Effector memory CD4-positive, alpha-beta T cell (primary cell): Measurements from ENCODE around the gene ZMYM2.

Experiments
- DNase-seq, 3 donors: peaks; one replicate each; pipeline ENCODE4 v3.0.0-alpha.2; 2020
- H3K27ac ChIP-seq: 2 replicates; pipeline ENCODE4 v1.7.0; 2013; ENCODE audit warnings: mild to moderate bottlenecking, low read length, moderate library complexity; ENCODE audit not compliant: insufficient read depth, poor library complexity, severe bottlenecking
- H3K27me3 ChIP-seq: replicated peaks from 2 replicates; pipeline ENCODE4 v1.7.0; 2013; ENCODE audit warnings: mild to moderate bottlenecking, low read length; ENCODE audit not compliant: insufficient read depth, control insufficient read depth, poor library complexity, severe bottlenecking
- H3K36me3 ChIP-seq: 2 replicates; pipeline ENCODE4 v1.7.0; 2013; ENCODE audit warnings: mild to moderate bottlenecking, low read length, moderate library complexity; ENCODE audit not compliant: control insufficient read depth, insufficient read depth
- H3K4me1 ChIP-seq: 2 replicates; pipeline ENCODE4 v1.7.0; 2013; ENCODE audit warnings: low read length, mild to moderate bottlenecking; ENCODE audit not compliant: control insufficient read depth, insufficient read depth, poor library complexity, severe bottlenecking
- H3K4me3 ChIP-seq: 2 replicates; pipeline ENCODE4 v1.7.0; 2013; ENCODE audit warnings: low read length, low read depth, mild to moderate bottlenecking; ENCODE audit not compliant: insufficient read depth, poor library complexity, severe bottlenecking
- H3K9me3 ChIP-seq: 2 replicates; pipeline ENCODE4 v1.7.0; 2013; ENCODE audit warnings: mild to moderate bottlenecking, low read length, moderate library complexity; ENCODE audit not compliant: control insufficient read depth

ZMYM2 gene

DNA sequence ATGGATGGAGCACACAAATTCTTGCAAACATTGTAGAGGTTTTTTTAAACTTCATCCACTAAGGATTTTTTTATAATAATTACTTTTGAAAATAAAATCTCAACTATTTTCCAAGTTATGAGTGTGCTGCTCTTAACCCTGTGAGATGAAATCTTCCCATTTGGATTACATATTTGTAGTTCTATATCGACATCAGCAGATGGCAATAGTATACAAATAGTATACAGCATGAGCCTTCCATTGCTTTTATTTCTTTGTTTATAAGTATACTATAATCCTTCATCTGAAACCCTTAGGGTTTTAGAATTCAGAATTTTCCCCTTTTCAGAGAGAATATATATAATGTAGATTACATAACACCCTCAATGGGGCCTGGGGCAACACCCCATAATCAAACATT, 131.8 kb downstream of the ZMYM2 start:
- Histone ChIP-seq H3K27me3 (no peaks in the 10 kb centered on the region), H3K36me3 (peaks cover 6% of the 10 kb centered on the region), H3K9me3 (no peaks in the 10 kb centered on the region), H3K27ac (no peak overlapping the region), H3K4me3 (no peak overlapping the region), H3K4me1 (no peaks in the 10 kb centered on the region)
- no peak for DNase-seq

DNA sequence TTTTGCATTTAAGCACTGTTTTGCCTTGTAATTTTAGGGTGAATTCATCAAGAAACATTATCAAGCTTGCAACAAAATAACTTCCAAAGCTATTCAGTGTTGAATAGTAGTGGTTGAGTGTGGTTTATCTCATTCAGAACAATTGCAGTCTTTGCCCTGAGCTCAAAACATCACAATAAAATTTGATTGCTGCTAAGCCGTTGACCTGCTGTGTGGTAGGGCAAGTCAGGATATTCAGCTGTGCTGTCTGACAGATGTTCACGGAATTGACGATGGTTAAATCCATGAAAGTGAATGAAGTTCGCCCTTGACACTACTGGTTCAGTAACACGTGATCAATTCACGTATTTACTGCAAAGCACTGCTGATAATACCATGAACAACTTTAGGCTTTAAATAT, 135.4 kb downstream of the ZMYM2 start:
- Histone ChIP-seq H3K27me3 (peaks cover 3% of the 10 kb centered on the region), H3K36me3 (no peaks in the 10 kb centered on the region), H3K9me3 (no peaks in the 10 kb centered on the region), H3K27ac (no peak overlapping the region), H3K4me1 (no peaks in the 10 kb centered on the region), H3K4me3 (no peak overlapping the region)
- DNase-seq, result no peak

DNA sequence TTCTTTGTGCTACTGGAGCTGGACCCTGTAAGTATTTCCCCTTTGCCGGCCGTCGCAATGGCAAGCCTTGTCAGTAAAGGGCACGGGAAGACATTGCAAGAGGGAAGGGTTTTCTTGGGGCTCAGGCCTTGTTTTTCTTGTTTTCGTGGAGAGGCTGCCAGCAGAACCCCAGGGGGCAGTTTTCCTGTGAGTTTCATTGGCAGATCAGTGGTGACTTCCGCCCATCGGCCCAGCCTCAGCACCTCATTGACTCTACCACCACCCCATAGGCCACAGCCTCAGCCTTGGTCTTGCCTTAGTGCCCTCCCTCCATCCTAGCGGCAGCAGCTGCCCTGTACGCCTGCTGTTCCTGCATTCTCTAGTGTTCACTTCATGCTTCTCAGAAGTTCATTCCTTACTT, 140.8 kb downstream of the ZMYM2 start:
- Histone ChIP-seq H3K4me1 (no peaks in the 10 kb centered on the region), H3K9me3 (no peaks in the 10 kb centered on the region), H3K27ac (no peak overlapping the region), H3K4me3 (no peak overlapping the region), H3K36me3 (no peaks in the 10 kb centered on the region), H3K27me3 (peaks cover 3% of the 10 kb centered on the region)
- no peak for DNase-seq

DNA sequence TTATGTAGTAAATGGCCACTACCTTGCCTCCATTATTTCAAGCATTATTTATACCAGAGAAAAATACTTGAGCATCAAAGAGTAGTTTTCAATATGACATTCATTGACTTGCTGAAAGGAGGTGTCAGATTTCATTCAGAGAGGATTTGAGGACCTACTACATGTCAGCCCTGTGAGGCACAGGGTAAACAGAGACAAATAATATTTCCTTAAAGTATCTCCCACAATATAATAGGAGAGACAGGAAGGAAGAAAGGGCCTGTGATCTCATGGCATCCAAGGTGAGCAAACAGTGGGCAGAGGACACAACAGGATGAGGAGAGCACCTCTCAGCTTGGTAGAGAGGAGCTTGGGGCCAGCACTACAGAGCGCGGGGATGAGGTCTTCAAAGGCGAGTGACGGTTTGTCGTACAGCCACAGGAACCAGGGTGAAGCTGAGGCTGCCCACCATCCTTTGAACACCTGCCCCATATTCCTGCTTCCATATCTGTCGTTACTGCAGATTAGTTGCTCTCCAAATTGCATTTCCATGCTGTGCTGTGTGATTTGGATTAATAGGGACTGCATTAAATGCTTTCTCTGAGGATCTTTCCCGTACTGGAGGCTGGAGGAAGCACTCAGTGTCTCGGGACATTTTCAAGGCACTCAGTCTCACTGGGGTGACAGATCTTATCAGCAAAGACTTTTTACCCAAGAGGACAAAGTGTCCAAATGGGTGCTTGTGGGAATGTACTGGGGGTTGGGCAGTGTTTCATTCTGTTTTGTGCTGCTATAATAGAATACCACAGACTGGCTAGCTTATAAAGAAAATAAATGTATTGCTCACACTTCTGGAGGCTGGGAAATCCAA, 143.2 kb downstream of the ZMYM2 start:
- no peak for DNase-seq
- no peaks in the 10 kb centered on the region for H3K9me3 ChIP-seq
- H3K27ac ChIP-seq, result no peak overlapping the region
- H3K4me1 ChIP-seq, result no peaks in the 10 kb centered on the region
- no peaks in the 10 kb centered on the region for H3K36me3 ChIP-seq
- peaks cover 3% of the 10 kb centered on the region for H3K27me3 ChIP-seq
- H3K4me3 ChIP-seq, result no peak overlapping the region

DNA sequence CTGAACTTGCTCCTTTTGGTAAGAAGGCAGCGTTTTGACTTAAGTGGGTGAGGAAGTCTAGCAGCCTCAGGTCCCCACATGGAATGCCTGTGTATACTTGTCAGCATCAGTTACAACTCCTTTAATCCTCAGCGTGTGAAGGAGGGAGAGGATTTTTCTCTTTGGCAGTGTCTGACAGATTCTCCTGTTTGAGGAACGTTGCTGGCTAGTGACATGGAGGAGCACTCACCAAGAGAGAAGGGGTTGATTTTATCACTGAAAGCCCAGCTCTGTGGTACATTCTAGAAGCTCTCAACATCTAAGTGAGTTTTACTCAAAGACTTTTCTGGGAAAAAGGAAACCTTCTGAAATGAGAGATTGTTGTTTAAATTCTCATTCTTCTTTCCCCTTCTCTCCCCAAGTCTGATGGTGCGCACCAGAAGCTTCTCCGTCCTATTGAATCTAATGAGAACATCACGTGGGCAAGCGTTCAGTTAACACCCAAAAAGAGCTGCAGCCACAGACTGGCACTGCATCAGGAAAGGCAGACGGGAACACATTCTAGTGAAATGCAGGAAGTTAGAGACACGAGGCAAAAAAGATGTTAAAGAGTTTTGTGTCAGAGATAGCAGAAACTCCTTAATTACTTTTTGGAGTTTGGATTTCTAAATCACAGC, 144.1 kb downstream of the ZMYM2 start:
- H3K9me3 ChIP-seq, result no peaks in the 10 kb centered on the region
- DNase-seq, result no peak
- peaks cover 3% of the 10 kb centered on the region for H3K27me3 ChIP-seq
- no peaks in the 10 kb centered on the region for H3K4me1 ChIP-seq
- no peak overlapping the region for H3K4me3 ChIP-seq
- no peaks in the 10 kb centered on the region for H3K36me3 ChIP-seq
- no peak overlapping the region for H3K27ac ChIP-seq

DNA sequence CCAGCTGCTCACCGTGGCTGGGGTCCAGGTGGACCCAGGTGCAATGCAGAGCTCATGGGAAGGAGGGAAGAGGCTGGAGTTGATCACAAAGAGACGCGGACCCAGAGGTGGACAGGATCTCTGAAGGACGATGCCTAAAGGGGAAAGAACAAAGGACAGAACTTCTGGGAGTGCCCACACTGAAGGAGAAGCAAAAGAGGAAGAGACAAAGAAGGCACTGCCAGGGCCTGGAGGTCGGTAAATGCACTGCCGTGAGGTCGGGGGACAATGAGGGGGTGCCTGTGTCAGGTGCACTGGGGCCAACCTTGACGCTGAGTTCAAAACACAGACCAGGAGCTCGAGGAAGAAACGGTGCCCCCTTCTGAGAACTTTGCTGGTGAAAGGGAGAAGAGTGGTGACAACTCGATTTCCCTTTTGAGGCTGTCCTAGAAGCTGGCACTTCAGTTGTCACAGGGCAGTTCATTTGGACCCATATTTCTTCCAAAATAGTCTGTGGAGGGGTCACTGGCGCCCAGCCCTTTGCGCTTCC, 146.7 kb downstream of the ZMYM2 start:
- DNase-seq, result no peak
- Histone ChIP-seq H3K27ac (no peak overlapping the region), H3K9me3 (no peaks in the 10 kb centered on the region), H3K27me3 (no peaks in the 10 kb centered on the region), H3K4me3 (no peak overlapping the region), H3K36me3 (no peaks in the 10 kb centered on the region), H3K4me1 (no peaks in the 10 kb centered on the region)

DNA sequence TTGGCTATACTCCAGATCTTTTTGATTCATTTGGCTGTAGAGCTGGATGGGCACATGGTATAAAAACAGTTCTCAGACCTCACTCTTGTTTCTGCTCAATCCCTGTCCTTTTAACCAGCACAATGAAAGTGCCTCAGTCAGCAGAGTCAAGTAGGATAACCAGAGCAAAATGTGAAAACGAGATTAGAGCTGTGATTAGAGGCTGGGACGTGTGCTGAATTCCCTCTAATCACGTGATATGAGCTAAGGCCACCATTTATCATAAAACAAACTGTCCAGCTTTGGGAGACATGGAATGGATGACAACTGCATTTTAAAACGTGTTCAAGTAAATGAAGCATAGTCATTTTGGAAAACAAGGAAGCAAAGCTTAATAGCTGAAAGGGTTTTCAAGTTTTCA, 148.2 kb downstream of the ZMYM2 start:
- Histone ChIP-seq H3K4me1 (no peaks in the 10 kb centered on the region), H3K36me3 (no peaks in the 10 kb centered on the region), H3K9me3 (no peaks in the 10 kb centered on the region), H3K4me3 (no peak overlapping the region), H3K27ac (no peak overlapping the region), H3K27me3 (no peaks in the 10 kb centered on the region)
- no peak for DNase-seq

DNA sequence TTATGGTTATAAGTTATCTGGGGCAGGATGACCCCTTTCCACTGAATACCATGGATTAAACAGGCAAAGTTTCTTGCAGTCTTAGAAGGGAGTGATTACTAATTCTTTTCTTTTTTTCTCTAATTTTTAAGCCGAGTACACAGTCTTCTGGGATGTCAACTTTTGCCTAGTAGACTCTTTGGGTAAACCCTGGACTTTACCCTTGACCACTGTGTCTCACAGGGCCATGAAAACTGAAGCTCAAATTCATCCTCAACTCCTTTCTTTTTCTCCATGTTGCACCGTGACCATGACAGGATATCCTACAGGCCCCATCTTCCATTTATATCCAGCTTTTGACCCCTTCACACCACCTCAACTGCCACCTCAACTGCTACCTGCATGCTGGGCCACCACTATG, 150.5 kb downstream of the ZMYM2 start:
- no peaks in the 10 kb centered on the region for H3K9me3 ChIP-seq
- no peaks in the 10 kb centered on the region for H3K36me3 ChIP-seq
- no peak overlapping the region for H3K27ac ChIP-seq
- H3K27me3 ChIP-seq, result no peaks in the 10 kb centered on the region
- no peaks in the 10 kb centered on the region for H3K4me1 ChIP-seq
- DNase-seq, result no peak
- no peak overlapping the region for H3K4me3 ChIP-seq

DNA sequence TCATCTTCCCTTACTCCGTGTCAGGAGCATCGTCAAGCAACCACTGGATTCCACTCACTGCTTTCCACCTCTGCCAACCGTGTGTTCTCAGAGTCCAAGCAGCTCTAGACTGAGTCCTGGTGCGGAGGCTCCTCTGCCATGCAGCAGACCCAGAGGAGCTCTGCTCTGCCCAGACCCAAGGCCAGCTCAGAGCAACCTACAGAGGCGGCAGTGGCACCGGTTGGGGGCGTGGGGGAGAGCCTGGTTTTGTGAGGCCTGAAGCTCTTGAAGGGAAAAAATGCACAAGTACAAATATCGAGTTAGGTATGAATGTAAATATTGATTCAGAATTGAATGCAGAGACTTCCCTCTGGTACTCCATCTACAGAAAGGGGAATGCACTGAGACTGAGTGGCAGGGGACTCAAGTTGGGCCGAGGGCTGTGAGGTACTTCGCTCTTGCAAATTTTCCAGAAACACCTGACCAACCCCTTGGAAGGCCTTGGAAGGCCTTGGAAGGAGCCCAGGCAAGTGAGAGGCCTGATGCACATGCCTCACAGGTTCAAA, 155.6 kb downstream of the ZMYM2 start:
- H3K9me3 ChIP-seq, result no peaks in the 10 kb centered on the region
- no peaks in the 10 kb centered on the region for H3K36me3 ChIP-seq
- H3K4me3 ChIP-seq, result no peak overlapping the region
- no peak overlapping the region for H3K27ac ChIP-seq
- DNase-seq, result no peak
- H3K27me3 ChIP-seq, result no peaks in the 10 kb centered on the region
- H3K4me1 ChIP-seq, result no peaks in the 10 kb centered on the region

DNA sequence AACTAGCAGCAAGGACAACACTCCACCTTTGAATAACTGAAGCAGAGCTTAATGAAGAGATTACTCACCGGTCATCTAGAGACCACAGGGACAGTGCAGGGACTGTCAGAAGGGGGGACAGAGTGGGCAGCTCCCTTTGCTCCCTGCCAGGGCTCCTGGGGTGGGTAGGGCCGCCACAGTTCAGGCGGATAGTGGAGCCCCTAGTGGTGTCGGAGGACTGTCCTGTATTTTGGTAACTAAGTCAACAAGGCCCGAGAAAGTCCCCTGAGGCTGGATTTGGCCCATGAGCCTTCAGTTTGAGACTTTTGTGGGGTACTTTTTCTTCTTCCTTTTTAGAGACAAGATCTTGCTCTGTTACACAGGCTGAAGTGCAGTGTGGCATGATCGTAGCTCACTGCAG, 157.7 kb downstream of the ZMYM2 start:
- Histone ChIP-seq H3K4me3 (no peak overlapping the region), H3K4me1 (peaks cover 5% of the 10 kb centered on the region), H3K36me3 (no peaks in the 10 kb centered on the region), H3K27me3 (no peaks in the 10 kb centered on the region), H3K9me3 (no peaks in the 10 kb centered on the region), H3K27ac (no peak overlapping the region)
- DNase-seq, result no peak
